CD4-positive, alpha-beta memory T cell (primary cell): ENCODE data around the gene ARSH. TPM values are rescaled to one million over a fixed set of nuclear protein-coding genes. Genes with fewer than 3 reads are reported as not detected.
"Not testable (repeated sequence)": the region's sequence is repeated elsewhere in the genome, so short reads cannot be mapped to it uniquely, and the experiment has no call there.

Source experiments
- CTCF ChIA-PET: fragments of 350-600 bp; sonication (Branson Sonifier 250); formaldehyde crosslinking; loops from one replicate; lab custom pipeline; 2021; ENCODE audit warnings: inconsistent platforms; ENCODE audit not compliant: partially characterized antibody; lab: Charles Lee
- POLR2A ChIA-PET: fragments of 350-600 bp; sonication (Branson Sonifier 250); formaldehyde crosslinking; loops from one replicate; lab custom pipeline; 2021; ENCODE audit not compliant: partially characterized antibody; lab: Charles Lee
- DNase-seq, 5 donors: peaks; one replicate each; pipeline versions ENCODE4 v3.0.0 to v3.0.0-alpha.2; 2020 to 2022; ENCODE audit warnings: mixed read lengths in 1 of 5
- H3K27ac ChIP-seq: one replicate; pipeline ENCODE4 v1.7.0; 2013; ENCODE audit warnings: low read depth, low read length
- H3K27me3 ChIP-seq: 2 replicates; pipeline ENCODE4 v1.7.0; 2013; ENCODE audit warnings: mild to moderate bottlenecking, low read length, moderate library complexity; ENCODE audit not compliant: insufficient read depth
- H3K36me3 ChIP-seq: 2 replicates; pipeline ENCODE4 v1.7.0; 2013; ENCODE audit warnings: mild to moderate bottlenecking, low read length, moderate library complexity; ENCODE audit not compliant: insufficient read depth
- H3K4me1 ChIP-seq: 2 replicates; pipeline ENCODE4 v1.7.0; 2013; ENCODE audit warnings: mild to moderate bottlenecking, low read length, moderate library complexity; ENCODE audit not compliant: insufficient read depth
- H3K4me3 ChIP-seq, 2 donors: one replicate each; pipeline ENCODE4 v1.7.0; 2013; ENCODE audit warnings: low read length in 2 of 2, mild to moderate bottlenecking in 1 of 2
- H3K9me3 ChIP-seq, 2 donors: one replicate each; pipeline ENCODE4 v1.7.0; 2013; ENCODE audit warnings: low read length in 2 of 2, control low read depth in 1 of 2; ENCODE audit not compliant: control insufficient read depth in 1 of 2
- H3K27ac Mint-ChIP-seq, 7 donors: one replicate each; pipeline ENCODE4 v1.8.0; 2020 to 2021; ENCODE audit warnings: mixed read lengths in 7 of 7, mild to moderate bottlenecking in 6 of 7, inconsistent platforms in 3 of 7, moderate library complexity in 3 of 7
- H3K27me3 Mint-ChIP-seq, 2 donors: one replicate each; pipeline ENCODE4 v1.8.0; 2020 to 2021; ENCODE audit warnings: mixed read lengths in 2 of 2
- H3K36me3 Mint-ChIP-seq, 2 donors: one replicate each; pipeline ENCODE4 v1.8.0; 2020 to 2021; ENCODE audit warnings: mixed read lengths in 2 of 2, inconsistent platforms in 1 of 2, mild to moderate bottlenecking in 1 of 2
- H3K4me1 Mint-ChIP-seq, 4 donors: one replicate each; pipeline ENCODE4 v1.8.0; 2020 to 2021; ENCODE audit warnings: mixed read lengths in 4 of 4, mild to moderate bottlenecking in 1 of 4
- H3K4me3 Mint-ChIP-seq, 8 donors: one replicate each; pipeline ENCODE4 v1.8.0; 2020 to 2021; ENCODE audit warnings: mixed read lengths in 8 of 8, mild to moderate bottlenecking in 7 of 8, moderate library complexity in 6 of 8, inconsistent platforms in 3 of 8
- H3K9me3 Mint-ChIP-seq, 8 donors: one replicate each; pipeline ENCODE4 v1.8.0; 2020 to 2021; ENCODE audit warnings: mixed read lengths in 8 of 8, mild to moderate bottlenecking in 5 of 8, inconsistent platforms in 3 of 8, moderate library complexity in 1 of 8
- intact Hi-C: fragments of 100-400 bp; cut with micrococcal nuclease; formaldehyde crosslinking; loops from one replicate; pipeline ENCODE4 v1.15.1; 2023
- polyA plus RNA-seq, 2 donors: library from polyadenylated mRNA; unstranded; fragments of 300-500 nt; fragmentation: Illumina TruSeq; gene quantifications; one replicate each; pipeline ENCODE4 v1.2.3, GENCODE V29; 2021
- total RNA-seq, 2 experiments: library from RNA; stranded (reverse); gene quantifications; one replicate each; pipeline ENCODE4 v1.2.3, GENCODE V29; 2021

The ARSH gene
- total and polyA plus RNA-seq, 4 experiments from 2014 or later, result not detected

DNA sequence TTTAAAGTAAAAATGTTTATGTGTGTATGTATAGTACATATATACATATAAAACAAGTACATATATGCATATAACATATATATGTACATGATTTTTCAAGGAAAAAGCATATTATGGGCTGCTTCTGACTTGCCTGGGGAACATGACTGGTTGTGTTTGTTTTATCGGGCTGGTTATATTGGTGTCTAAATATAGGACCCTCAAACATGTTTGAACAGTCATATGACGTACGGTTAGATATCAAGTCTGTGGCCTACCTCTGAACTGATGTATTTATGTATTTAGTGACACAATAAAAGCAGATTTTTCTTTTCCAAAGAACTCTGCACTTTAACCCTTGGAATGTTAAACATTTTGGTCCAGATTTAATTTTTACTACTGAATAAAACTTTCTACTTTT, 39.3 kb upstream of the ARSH start:
- Mint-ChIP-seq H3K4me3 (no peak overlapping the region), H3K4me1 (peaks cover 1 to 7% (median 4%) of the 10 kb centered on the region in 4 donors), H3K27me3 (peaks cover 0 to 3% of the 10 kb centered on the region in 2 donors), H3K27ac (no peak overlapping the region), H3K9me3 (peaks cover 0 to 2% (median 0%) of the 10 kb centered on the region in 8 donors), H3K36me3 (no peaks in the 10 kb centered on the region)
- intact Hi-C loops, result no loop called here
- DNase-seq, result no peak
- Histone ChIP-seq H3K9me3 (no peaks in the 10 kb centered on the region), H3K4me1 (no peaks in the 10 kb centered on the region), H3K4me3 (no peak overlapping the region), H3K36me3 (no peaks in the 10 kb centered on the region), H3K27me3 (no peaks in the 10 kb centered on the region), H3K27ac (no peak overlapping the region)
- POLR2A ChIA-PET, result no interaction called here
- CTCF ChIA-PET, result no interaction called here

DNA sequence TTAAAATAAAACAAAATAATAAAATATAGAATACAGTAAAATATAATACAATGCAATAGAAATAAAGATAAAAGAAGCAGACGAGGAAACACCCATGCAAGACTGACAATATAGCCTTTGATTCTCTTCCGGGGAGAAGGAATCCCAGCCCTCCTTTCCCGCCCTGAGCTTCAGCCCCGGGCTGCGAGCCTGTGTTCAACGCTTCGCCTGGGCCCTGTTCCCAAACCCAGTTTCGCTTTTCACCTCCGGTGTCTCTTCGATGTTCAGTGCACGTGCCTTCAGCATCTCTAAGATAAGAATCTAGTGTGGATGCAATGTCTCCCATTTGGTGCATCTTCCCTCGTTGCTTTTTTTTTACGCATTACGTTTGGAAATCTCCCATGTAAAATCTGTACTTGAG, 38.8 kb upstream of the ARSH start:
- no peak overlapping the region for H3K27ac ChIP-seq
- Mint-ChIP-seq H3K9me3 (peaks cover 0 to 2% (median 0%) of the 10 kb centered on the region in 8 donors), H3K36me3 (no peaks in the 10 kb centered on the region), H3K4me1 (peaks cover 1 to 7% (median 4%) of the 10 kb centered on the region in 4 donors), H3K4me3 (peak overlapping the region in 4 of 8 donors; percentile 16 to 85 (median 81)), H3K27me3 (peaks cover 0 to 3% of the 10 kb centered on the region in 2 donors), H3K27ac (no peak overlapping the region)
- H3K36me3 ChIP-seq, result no peaks in the 10 kb centered on the region
- no peak overlapping the region for H3K4me3 ChIP-seq
- POLR2A ChIA-PET, result no interaction called here
- no peak for DNase-seq
- intact Hi-C loops, result no loop called here
- H3K4me1 ChIP-seq, result no peaks in the 10 kb centered on the region
- no peaks in the 10 kb centered on the region for H3K9me3 ChIP-seq
- CTCF ChIA-PET, result no interaction called here
- H3K27me3 ChIP-seq, result no peaks in the 10 kb centered on the region

DNA sequence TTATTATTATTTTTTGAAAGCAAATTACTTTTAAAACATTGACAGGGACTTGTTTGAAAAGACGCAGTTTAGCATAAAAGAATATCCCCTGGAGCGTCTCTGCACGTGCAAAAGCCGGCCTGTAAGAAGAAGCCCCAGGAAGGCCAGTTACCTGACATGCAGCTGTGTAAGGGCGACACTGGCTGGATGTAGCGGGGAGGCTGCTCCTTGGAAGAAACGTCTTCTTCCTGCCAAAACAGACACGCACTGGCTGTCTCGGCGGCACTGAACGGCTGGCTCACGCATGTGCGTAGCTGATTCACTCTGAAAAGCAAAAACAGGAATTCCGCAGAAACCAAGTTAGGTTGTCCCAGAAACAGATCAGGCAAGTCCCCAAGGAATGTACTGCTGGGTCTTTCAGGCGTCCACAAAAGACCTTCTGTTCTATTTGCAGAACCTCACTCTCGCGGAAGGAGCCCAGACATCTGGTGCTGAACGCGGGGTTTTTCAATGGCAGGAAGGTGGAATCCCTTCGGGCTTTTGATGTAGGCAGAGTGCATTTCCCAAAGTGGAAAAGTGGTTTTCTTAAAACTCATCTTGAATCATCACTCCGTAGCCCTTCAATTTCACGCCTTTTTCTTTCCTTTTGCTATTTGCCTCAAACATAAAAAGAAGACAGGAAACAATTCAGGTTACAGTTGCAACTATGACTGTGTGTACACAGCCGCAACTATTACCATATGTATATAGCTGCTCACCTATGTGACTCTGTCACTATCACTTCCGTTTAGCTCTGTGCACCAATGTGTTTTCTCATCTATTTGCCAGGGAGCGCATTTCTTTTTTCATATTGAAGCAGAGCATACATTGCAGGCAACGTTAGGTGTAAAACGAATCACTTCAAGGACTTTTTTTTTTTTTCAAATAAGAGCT, 38.1 kb upstream of the ARSH start:
- POLR2A ChIA-PET, result no interaction called here
- H3K4me3 ChIP-seq, result no peak overlapping the region
- intact Hi-C loops, result no loop called here
- Mint-ChIP-seq H3K4me1 (peaks cover 1 to 7% (median 4%) of the 10 kb centered on the region in 4 donors), H3K4me3 (peak overlapping the region; percentile 79 to 85 (median 81)), H3K9me3 (peaks cover 0 to 2% (median 0%) of the 10 kb centered on the region in 8 donors), H3K27ac (peak overlapping the region in 4 of 7 donors; percentile 30 to 71 (median 52)), H3K27me3 (peaks cover 0 to 3% of the 10 kb centered on the region in 2 donors), H3K36me3 (no peaks in the 10 kb centered on the region)
- H3K27me3 ChIP-seq, result no peaks in the 10 kb centered on the region
- CTCF ChIA-PET, result no interaction called here
- H3K36me3 ChIP-seq, result no peaks in the 10 kb centered on the region
- H3K4me1 ChIP-seq, result no peaks in the 10 kb centered on the region
- H3K9me3 ChIP-seq, result no peaks in the 10 kb centered on the region
- H3K27ac ChIP-seq, result no peak overlapping the region
- DNase-seq, result no peak

DNA sequence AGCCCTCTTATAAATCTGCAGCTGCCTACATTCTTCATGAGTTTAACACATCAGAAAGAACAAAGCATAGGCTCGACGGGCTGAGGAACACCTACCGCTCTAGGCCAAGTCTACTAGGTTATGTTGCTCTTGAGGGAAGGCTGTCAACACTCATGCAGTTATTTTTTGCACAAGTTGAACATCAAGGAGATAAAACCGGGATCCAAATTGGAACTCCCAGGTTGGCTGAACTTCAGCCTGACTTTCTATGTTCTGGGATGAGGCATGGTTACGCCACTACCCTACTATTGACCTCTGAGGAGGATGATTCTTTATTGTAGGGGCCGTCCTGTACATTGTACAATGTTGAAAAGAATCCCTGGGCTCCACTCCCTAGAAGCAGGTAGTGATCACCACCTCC, 37.3 kb upstream of the ARSH start:
- H3K4me1 Mint-ChIP-seq, result peaks cover 1 to 7% (median 4%) of the 10 kb centered on the region in 4 donors

DNA sequence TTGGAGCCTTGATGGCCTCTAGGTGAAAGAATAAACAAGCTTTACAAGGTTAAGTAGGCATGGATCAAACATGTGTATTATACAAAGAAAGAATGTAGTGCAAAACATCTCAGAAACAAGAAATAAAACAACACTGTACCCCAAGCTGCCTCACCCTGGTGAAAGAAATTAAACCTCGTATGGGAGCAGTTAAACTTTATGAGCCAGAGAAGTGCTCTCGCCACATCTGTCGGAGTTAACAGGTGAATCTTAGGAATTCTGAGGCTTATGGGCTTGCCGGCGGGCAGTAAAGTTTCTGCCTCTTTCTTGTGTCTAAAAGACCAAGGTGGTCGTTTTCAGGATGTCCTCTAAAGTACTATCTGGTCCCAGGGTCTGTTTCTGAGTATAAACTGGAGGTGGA, 34.0 kb upstream of the ARSH start:
- intact Hi-C loops, result no loop called here
- no peak overlapping the region for H3K4me3 Mint-ChIP-seq
- ChIA-PET CTCF (no interaction called here), POLR2A (no interaction called here)
- no peak overlapping the region for H3K4me3 ChIP-seq
- DNase-seq, result no peak
- H3K36me3 ChIP-seq, result no peaks in the 10 kb centered on the region
- peaks cover 0 to 3% of the 10 kb centered on the region in 2 donors for H3K27me3 Mint-ChIP-seq
- no peaks in the 10 kb centered on the region for H3K4me1 ChIP-seq
- no peak overlapping the region for H3K27ac Mint-ChIP-seq
- H3K27me3 ChIP-seq, result no peaks in the 10 kb centered on the region
- peaks cover 1 to 7% (median 4%) of the 10 kb centered on the region in 4 donors for H3K4me1 Mint-ChIP-seq
- H3K9me3 Mint-ChIP-seq, result peaks cover 0 to 4% (median 0%) of the 10 kb centered on the region in 8 donors
- no peaks in the 10 kb centered on the region for H3K36me3 Mint-ChIP-seq
- no peak overlapping the region for H3K27ac ChIP-seq
- H3K9me3 ChIP-seq, result no peaks in the 10 kb centered on the region

More for the DNA sequence above, 37.3 kb upstream of the ARSH start:
- Mint-ChIP-seq H3K27ac (no peak overlapping the region), H3K36me3 (no peaks in the 10 kb centered on the region), H3K4me3 (peak overlapping the region in 3 of 8 donors; percentile 14 to 82 (median 79)), H3K27me3 (peaks cover 0 to 3% of the 10 kb centered on the region in 2 donors), H3K9me3 (peaks cover 0 to 2% (median 0%) of the 10 kb centered on the region in 8 donors)
- Histone ChIP-seq H3K4me3 (no peak overlapping the region), H3K9me3 (no peaks in the 10 kb centered on the region), H3K36me3 (no peaks in the 10 kb centered on the region), H3K4me1 (no peaks in the 10 kb centered on the region), H3K27ac (no peak overlapping the region), H3K27me3 (no peaks in the 10 kb centered on the region)
- POLR2A ChIA-PET, result no interaction called here
- intact Hi-C loops, result no loop called here
- CTCF ChIA-PET, result no interaction called here
- DNase-seq, result no peak

DNA sequence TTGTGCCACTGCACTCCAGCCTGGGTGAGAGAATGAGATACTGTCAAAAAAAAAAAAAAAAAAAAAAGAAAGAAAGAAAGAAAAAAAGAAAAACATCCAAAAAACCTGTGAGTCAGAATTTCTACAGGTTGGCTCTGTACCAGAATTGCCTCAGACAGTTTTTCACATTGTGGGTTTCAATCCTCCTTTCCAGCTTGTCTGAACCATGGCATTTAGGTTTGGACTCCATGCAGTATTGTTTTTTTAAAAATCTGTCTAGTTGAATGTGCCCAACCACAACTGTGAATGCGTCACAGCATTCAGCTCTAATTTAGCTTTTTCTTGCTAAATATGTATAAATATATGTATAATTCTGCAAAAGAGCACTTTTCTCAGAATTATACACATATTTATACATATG, 31.4 kb upstream of the ARSH start:
- CTCF ChIA-PET, result no interaction called here
- Histone ChIP-seq H3K27ac (no peak overlapping the region), H3K9me3 (no peaks in the 10 kb centered on the region), H3K4me3 (no peak overlapping the region), H3K36me3 (no peaks in the 10 kb centered on the region), H3K4me1 (no peaks in the 10 kb centered on the region), H3K27me3 (no peaks in the 10 kb centered on the region)
- Mint-ChIP-seq H3K4me3 (no peak overlapping the region), H3K27me3 (peaks cover 0 to 2% of the 10 kb centered on the region in 2 donors), H3K27ac (no peak overlapping the region), H3K4me1 (no peaks in the 10 kb centered on the region), H3K36me3 (no peaks in the 10 kb centered on the region), H3K9me3 (peaks cover 0 to 8% (median under 1%) of the 10 kb centered on the region in 8 donors)
- intact Hi-C loops, result no loop called here
- DNase-seq, result no peak
- POLR2A ChIA-PET, result no interaction called here

DNA sequence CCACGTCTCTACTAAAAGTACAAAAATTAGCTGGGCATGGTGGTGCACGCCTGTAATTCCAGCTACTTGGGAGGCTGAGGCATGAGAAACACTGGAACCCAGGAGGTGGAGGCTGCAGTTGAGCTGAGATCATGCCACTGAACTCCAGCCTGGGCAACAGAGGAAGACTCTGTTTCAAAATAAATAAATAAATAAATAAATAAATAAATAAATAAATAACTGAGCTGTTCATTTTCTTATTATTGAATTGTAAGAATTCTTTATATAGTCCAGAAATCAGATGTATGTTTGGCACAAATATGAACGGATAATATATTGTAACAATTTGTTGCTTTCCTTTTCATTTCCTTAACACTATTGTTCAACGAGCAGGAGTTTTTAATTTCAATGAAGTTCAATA, 27.7 kb upstream of the ARSH start:
- H3K4me3 ChIP-seq, intact Hi-C loops, H3K4me3 Mint-ChIP-seq, H3K27ac Mint-ChIP-seq, H3K36me3 Mint-ChIP-seq, CTCF ChIA-PET, H3K27me3 Mint-ChIP-seq, H3K4me1 ChIP-seq, H3K36me3 ChIP-seq, H3K27me3 ChIP-seq, H3K27ac ChIP-seq, POLR2A ChIA-PET, H3K4me1 Mint-ChIP-seq, H3K9me3 ChIP-seq, DNase-seq: not testable (repeated sequence)
- H3K9me3 Mint-ChIP-seq, result peaks cover 0 to 20% (median 2%) of the 10 kb centered on the region in 8 donors
